Measurements from ENCODE around the gene GPC1.
A peak's percentile ranks its signal among the peaks of the same experiment; 100 is the strongest.

The GPC1 gene

GRCh38 chr2:240450532-240451107 lies 15.2 kb downstream of the GPC1 start:
- no peak for DNase-seq
- Histone ChIP-seq H3K4me3 (ENCODE audit: insufficient read depth, low read depth, low read length, poor library complexity, severe bottlenecking) (no peak overlapping the region), H3K9me3 (ENCODE audit: control insufficient read depth, low read length) (no peaks in the 10 kb centered on the region), H3K36me3 (ENCODE audit: control insufficient read depth, insufficient read depth, low read length) (no peaks in the 10 kb centered on the region), H3K27ac (ENCODE audit: insufficient read depth, low read length, poor library complexity, severe bottlenecking) (no peak overlapping the region), H3K4me1 (ENCODE audit: control insufficient read depth, insufficient read depth, low read length, poor library complexity, severe bottlenecking) (peaks cover 17% of the 10 kb centered on the region), H3K27me3 (replicated peaks; ENCODE audit: control insufficient read depth, insufficient read depth, low read length, poor library complexity, severe bottlenecking) (peaks cover 37% of the 10 kb centered on the region)

GRCh38 chr2:240451108-240451611 lies 15.7 kb downstream of the GPC1 start:
- no peak for DNase-seq
- Histone ChIP-seq H3K4me3 (ENCODE audit: insufficient read depth, low read depth, low read length, poor library complexity, severe bottlenecking) (no peak overlapping the region), H3K27me3 (replicated peaks; ENCODE audit: control insufficient read depth, insufficient read depth, low read length, poor library complexity, severe bottlenecking) (peaks cover 43% of the 10 kb centered on the region), H3K9me3 (ENCODE audit: control insufficient read depth, low read length) (no peaks in the 10 kb centered on the region), H3K4me1 (ENCODE audit: control insufficient read depth, insufficient read depth, low read length, poor library complexity, severe bottlenecking) (peaks cover 17% of the 10 kb centered on the region), H3K27ac (ENCODE audit: insufficient read depth, low read length, poor library complexity, severe bottlenecking) (no peak overlapping the region), H3K36me3 (ENCODE audit: control insufficient read depth, insufficient read depth, low read length) (no peaks in the 10 kb centered on the region)

GRCh38 chr2:240451791-240452461 lies 16.5 kb downstream of the GPC1 start:
- Histone ChIP-seq H3K36me3 (ENCODE audit: control insufficient read depth, insufficient read depth, low read length) (no peaks in the 10 kb centered on the region), H3K4me3 (ENCODE audit: insufficient read depth, low read depth, low read length, poor library complexity, severe bottlenecking) (no peak overlapping the region), H3K4me1 (ENCODE audit: control insufficient read depth, insufficient read depth, low read length, poor library complexity, severe bottlenecking) (peaks cover 17% of the 10 kb centered on the region), H3K27me3 (replicated peaks; ENCODE audit: control insufficient read depth, insufficient read depth, low read length, poor library complexity, severe bottlenecking) (peaks cover 44% of the 10 kb centered on the region), H3K9me3 (ENCODE audit: control insufficient read depth, low read length) (no peaks in the 10 kb centered on the region), H3K27ac (ENCODE audit: insufficient read depth, low read length, poor library complexity, severe bottlenecking) (no peak overlapping the region)
- DNase-seq = no peak

DNA sequence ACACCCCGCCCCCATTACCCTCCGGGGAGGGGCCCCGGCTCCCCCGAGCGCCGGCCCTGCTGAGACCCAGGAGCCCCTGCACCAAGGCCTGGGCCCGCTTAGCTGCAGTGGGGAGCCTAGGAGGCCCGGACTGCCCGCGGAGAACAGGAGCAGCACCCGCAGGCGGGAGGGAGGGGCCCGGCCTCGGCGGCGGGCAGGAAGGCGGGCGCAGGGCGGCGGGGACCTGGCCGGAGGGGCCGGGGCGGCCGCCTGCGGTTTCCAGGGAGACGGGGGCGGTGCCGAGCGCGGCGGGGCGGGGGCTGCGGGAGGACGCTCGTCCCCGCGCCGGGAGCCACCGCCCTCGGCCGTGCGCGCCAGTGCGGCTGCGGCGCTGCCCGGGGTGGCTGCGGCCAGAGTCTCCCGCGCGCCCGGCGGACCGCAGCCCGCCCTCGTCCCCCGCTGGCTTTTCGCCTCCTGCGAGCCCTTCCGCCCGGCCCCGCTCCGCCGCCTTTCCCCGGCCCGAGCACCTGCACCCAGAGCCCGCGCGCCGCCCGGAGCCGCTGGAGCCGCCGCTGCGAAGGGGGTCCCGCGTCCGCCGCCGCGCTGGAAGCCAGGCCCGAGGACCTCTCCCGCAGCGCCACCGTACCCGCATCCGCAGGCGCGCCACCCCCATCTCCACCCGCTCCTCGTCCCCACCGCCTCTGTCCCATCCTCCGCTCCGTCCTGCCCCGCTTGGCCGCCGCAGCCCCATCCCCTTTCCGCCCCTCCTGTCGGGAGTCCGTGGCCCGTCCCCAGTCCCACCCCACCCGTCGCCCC lies 17.2 kb downstream of the GPC1 start:
- H3K4me1 ChIP-seq (ENCODE audit: control insufficient read depth, insufficient read depth, low read length, poor library complexity, severe bottlenecking) = peaks cover 17% of the 10 kb centered on the region
- no peaks in the 10 kb centered on the region for H3K36me3 ChIP-seq (ENCODE audit: control insufficient read depth, insufficient read depth, low read length)
- peaks cover 44% of the 10 kb centered on the region for H3K27me3 ChIP-seq (replicated peaks; ENCODE audit: control insufficient read depth, insufficient read depth, low read length, poor library complexity, severe bottlenecking)
- no peaks in the 10 kb centered on the region for H3K9me3 ChIP-seq (ENCODE audit: control insufficient read depth, low read length)
- peak overlapping the region; percentile 44 for H3K4me3 ChIP-seq (ENCODE audit: insufficient read depth, low read depth, low read length, poor library complexity, severe bottlenecking)
- DNase-seq = no peak
- no peak overlapping the region for H3K27ac ChIP-seq (ENCODE audit: insufficient read depth, low read length, poor library complexity, severe bottlenecking)

GRCh38 chr2:240453461-240454105 lies 18.1 kb downstream of the GPC1 start:
- Histone ChIP-seq H3K36me3 (ENCODE audit: control insufficient read depth, insufficient read depth, low read length) (no peaks in the 10 kb centered on the region), H3K4me3 (ENCODE audit: insufficient read depth, low read depth, low read length, poor library complexity, severe bottlenecking) (no peak overlapping the region), H3K4me1 (ENCODE audit: control insufficient read depth, insufficient read depth, low read length, poor library complexity, severe bottlenecking) (peaks cover 17% of the 10 kb centered on the region), H3K27me3 (replicated peaks; ENCODE audit: control insufficient read depth, insufficient read depth, low read length, poor library complexity, severe bottlenecking) (peaks cover 44% of the 10 kb centered on the region), H3K9me3 (ENCODE audit: control insufficient read depth, low read length) (no peaks in the 10 kb centered on the region), H3K27ac (ENCODE audit: insufficient read depth, low read length, poor library complexity, severe bottlenecking) (no peak overlapping the region)
- no peak for DNase-seq

DNA sequence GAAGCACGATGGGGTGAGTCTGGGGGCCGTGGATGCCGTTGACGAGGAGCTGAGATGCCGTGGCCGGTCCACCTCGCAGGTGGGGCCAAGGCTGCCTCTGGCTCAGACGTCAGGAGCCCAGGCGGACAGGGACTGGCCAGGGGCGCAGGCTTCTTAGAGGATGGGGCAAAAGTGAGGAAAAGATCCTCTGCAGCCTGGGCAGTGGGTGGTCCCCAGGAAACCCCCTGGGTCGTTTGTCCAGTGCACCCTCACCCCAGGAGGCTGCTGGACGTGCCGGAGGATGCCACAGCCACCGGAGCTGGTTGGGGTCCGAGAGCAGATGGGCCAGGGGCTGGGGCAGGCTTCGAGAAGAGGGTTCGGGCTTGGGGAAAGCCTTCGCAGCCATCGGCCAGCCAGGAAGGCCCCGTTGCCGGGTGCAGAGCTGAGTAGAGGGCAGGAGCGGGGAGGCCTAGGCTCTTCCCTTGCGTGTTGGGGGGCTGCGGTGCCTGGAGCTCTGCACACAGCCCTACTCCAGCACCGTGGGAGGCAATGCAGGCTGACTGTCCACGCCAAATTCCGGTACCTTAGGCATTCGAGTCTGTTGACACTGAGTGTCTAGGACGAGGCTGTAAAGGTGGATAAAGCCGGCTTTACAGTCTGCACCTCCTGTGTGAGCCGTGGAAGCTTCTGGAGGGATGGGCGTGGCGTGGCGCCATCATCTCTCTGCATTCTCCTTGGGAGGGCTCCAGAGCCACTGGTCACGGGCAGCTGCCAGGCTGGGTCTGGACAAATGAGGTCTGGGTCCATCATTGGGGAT lies 18.8 kb downstream of the GPC1 start:
- DNase-seq = no peak
- Histone ChIP-seq H3K9me3 (ENCODE audit: control insufficient read depth, low read length) (no peaks in the 10 kb centered on the region), H3K36me3 (ENCODE audit: control insufficient read depth, insufficient read depth, low read length) (no peaks in the 10 kb centered on the region), H3K27ac (ENCODE audit: insufficient read depth, low read length, poor library complexity, severe bottlenecking) (no peak overlapping the region), H3K27me3 (replicated peaks; ENCODE audit: control insufficient read depth, insufficient read depth, low read length, poor library complexity, severe bottlenecking) (peaks cover 44% of the 10 kb centered on the region), H3K4me1 (ENCODE audit: control insufficient read depth, insufficient read depth, low read length, poor library complexity, severe bottlenecking) (peaks cover 17% of the 10 kb centered on the region), H3K4me3 (ENCODE audit: insufficient read depth, low read depth, low read length, poor library complexity, severe bottlenecking) (no peak overlapping the region)

- Histone ChIP-seq H3K4me3 (ENCODE audit: insufficient read depth, low read depth, low read length, poor library complexity, severe bottlenecking) (no peak overlapping the region), H3K36me3 (ENCODE audit: control insufficient read depth, insufficient read depth, low read length) (no peaks in the 10 kb centered on the region), H3K27me3 (replicated peaks; ENCODE audit: control insufficient read depth, insufficient read depth, low read length, poor library complexity, severe bottlenecking) (peaks cover 44% of the 10 kb centered on the region), H3K9me3 (ENCODE audit: control insufficient read depth, low read length) (no peaks in the 10 kb centered on the region), H3K4me1 (ENCODE audit: control insufficient read depth, insufficient read depth, low read length, poor library complexity, severe bottlenecking) (peaks cover 17% of the 10 kb centered on the region), H3K27ac (ENCODE audit: insufficient read depth, low read length, poor library complexity, severe bottlenecking) (no peak overlapping the region)
- no peak for DNase-seq
Observed at GRCh38 chr2:240455272-240455646, 19.8 kb downstream of the GPC1 start.

GRCh38 chr2:240455647-240456446 lies 20.4 kb downstream of the GPC1 start:
- Histone ChIP-seq H3K36me3 (ENCODE audit: control insufficient read depth, insufficient read depth, low read length) (no peaks in the 10 kb centered on the region), H3K4me3 (ENCODE audit: insufficient read depth, low read depth, low read length, poor library complexity, severe bottlenecking) (no peak overlapping the region), H3K27ac (ENCODE audit: insufficient read depth, low read length, poor library complexity, severe bottlenecking) (no peak overlapping the region), H3K27me3 (replicated peaks; ENCODE audit: control insufficient read depth, insufficient read depth, low read length, poor library complexity, severe bottlenecking) (peaks cover 41% of the 10 kb centered on the region), H3K4me1 (ENCODE audit: control insufficient read depth, insufficient read depth, low read length, poor library complexity, severe bottlenecking) (peaks cover 17% of the 10 kb centered on the region), H3K9me3 (ENCODE audit: control insufficient read depth, low read length) (no peaks in the 10 kb centered on the region)
- DNase-seq = no peak

Measured in effector memory CD4-positive, alpha-beta T cell (primary cell).